Stimulated activated CD4-positive, alpha-beta T cell treated with anti-CD3 and anti-CD28 coated beads, Interleukin-2, amount 100 ng/mL, for 24 hours (primary cell): ENCODE measurements around the gene CBFA2T2.
A peak's percentile ranks its signal among the peaks of the same experiment; 100 is the strongest.

Experiments
- DNase-seq, 2 donors: peaks; one replicate each; pipeline ENCODE4 v3.0.0-alpha.2; 2020

Gene CBFA2T2

DNA sequence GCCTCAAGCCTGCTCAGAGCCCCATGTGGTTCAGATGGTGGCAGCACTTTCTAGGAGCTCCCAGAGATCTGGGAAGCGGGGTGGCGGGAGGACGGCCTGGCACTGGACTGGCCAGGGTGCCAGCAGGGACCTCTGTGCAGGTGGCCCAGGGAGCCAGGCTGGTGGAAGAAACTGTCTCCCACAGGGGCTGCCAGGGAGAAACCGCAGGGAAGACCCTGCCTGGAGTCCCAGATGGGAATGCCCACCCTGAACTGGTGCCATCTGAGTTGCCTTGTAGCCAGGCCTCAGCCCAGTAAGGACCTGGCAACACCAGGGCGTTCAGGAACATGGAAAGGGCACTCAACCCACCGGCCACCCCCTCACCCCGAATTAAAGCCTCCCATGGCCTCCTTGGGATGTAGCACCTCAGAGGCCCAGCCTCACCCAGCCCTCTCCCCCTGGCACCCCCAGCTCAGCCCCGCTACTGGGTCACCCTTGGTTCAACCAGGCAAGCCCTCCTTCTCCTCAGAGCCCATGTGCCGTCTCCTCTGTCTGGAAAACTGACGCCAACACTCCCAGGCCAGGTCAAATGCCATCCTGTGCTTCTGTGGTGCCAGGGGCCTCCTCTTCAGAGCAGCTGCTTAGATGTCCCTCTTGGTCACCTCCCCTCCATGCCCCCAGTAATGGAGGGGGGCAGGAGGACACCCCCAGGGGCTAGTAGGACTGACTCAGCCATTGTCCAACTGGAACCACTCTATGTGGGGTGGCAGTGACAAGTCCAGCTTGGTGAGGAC, 166.3 kb downstream of the CBFA2T2 start:
- DNase-seq: no peak

DNA sequence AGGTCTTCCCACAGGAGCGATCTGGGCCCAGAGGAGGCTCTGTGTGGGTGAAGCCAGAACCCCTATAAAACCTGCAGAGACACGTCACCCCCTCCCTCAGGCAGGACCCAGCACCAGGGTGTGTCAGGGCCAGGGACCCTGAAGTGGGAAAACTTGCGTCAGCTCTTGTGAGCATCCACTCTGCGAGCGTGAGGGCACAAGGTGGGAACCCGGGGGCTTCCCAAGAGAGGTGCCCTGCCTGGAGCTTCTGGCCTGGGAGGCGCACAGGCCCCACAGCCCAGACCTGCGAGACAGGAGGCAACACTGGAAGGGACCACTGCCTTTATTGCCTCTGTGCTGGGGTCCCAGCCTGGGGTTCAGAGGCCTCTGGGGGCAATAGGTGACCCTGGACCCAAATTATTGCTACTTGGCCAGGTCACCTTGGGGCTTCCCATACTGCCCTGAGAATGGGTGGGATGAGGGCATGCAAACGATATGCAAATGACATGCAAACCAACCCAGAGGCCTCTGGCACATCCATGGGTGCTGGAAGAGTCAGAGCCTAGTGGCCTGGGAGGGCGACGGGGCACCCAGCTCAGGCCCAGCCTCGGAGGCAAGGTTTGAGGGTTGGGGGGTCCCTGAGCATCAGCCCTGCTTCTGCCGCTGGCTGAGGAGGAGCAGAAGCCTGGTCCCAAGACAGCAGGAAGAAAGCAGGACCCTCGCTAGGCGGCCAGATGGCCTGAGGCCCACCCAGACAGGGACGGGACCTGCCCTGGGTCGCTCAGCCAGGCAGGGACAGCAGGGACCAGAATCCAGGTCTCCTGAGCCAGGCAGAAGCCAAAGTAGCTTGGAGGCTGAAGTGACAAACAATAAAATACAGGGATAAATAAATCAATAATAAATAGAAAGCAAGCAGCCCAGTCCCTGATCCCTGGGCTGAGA, 167.1 kb downstream of the CBFA2T2 start:
- DNase-seq: no peak

DNA sequence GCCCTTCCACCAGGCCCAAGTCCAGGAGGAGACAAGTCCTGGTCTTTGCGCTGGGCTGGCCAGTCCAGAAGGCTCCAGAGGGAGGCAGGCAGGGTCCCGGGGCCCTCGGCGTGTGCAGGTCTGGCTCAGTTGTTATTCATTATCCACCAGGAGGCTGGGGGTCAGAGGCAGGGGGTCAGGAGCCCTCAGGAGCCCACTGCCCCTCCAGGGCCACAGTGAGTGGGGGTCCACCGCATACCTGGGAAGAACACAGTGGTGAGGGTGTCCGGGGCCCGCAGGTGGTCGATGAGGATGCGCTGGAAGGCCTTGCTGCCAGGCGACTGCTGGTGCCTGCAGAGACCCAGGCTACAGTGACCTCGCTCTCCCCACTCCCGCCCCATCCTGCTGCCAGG, 167.8 kb downstream of the CBFA2T2 start:
- no peak for DNase-seq

DNA sequence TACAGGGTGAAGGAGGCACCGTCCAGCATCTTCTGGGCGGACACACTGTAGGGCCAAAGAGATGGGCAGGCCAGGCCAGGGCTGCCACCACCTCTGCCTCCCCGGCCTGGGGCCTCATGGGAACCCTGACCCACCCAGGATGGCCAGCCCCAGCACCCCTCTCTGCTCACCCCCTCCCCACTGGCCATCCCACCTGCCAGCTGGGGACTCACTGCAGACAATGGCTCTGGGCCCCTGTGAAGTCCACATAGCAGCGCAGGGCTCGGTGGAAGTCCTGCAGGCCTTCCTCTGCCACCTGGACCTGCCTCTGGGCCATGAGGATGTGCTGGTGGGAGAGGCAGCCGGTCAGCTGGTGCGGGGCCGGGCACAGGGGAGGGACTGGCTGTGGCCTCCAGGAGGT, 168.6 kb downstream of the CBFA2T2 start:
- no peak for DNase-seq

DNA sequence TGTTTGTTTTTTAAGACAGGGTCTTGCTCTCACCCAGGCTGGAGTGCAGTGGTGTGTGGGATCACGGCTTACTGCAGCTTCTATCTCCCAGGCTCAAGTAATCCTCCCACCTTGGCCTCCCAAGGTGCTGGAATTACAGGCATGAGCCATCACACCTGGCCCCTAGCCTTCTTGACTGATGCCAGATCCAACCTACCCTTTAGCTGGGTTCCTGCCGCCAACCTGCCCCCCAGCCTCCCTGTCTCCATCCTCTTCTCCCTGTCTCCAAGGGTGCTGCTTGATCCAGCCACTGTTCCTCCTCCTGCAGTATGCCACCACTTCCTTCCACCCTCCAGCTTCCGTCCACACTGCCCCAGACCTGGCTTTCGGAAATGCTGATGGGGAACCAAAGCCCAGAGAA, 169.0 kb downstream of the CBFA2T2 start:
- no peak for DNase-seq

DNA sequence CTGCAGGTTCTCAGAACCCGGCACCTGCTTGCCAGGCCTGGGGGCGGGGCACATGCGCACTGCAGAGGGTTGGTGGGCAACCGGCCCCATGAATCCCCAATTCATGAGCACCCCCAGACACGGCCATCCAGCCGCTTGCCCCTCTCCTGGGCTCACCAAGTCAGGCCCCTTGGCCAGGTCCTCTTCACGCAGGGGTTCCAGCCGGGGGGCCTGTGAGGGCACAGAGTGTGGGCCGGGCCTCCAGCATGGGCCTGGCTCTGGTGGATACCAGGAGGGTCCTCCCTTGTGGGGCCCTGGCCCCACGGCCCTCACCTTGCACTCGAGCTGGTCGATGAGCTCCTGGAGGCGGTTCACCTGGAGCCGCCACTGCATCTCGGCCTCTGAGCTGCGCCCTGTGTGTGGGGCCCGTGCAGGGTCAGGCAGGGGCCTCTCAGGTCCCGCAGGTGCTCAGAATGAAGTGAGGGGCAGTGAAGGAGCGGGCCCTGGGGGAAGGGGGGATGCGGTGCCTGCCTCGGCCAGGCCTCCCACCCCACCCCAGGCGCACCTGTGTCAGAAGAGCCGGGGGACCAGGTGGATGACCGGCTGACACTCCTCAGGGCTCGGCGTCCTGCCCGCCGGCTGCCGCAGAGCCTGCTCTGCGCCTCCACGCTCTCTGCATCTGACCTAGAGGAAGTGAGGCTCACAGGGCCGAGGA, 169.6 kb downstream of the CBFA2T2 start:
- DNase-seq: no peak

DNA sequence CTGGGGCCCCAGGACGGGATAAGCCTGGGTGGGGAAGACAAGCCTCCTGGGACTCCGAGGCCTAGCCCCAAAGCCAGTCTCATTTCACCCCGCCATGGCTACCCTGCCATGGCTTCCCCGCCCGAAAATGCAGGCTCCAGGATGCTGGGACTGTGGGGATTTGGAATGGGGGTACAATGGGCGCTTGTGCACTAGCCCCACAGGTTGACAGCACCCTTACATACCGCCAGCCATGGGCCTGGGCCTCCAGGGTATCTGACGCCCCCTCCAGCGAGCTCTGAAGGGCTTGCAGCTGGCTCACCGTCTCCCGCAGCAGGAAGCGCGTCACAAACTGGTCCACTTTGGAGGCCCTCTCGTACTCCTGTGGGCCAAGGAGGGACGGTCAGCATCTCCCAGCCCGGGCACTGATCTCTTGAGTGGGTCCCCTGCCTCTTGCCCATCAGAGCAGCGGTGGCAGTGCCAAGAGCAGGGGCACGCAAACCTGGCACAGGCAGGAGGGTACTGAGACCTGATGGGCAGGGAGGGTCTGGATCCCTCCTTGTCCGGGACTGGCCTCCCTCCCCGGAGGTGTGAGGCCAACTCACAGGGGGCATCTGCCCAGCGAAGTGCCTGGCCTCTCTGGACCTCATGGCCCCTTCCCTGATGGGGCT, 170.3 kb downstream of the CBFA2T2 start:
- DNase-seq: no peak

DNA sequence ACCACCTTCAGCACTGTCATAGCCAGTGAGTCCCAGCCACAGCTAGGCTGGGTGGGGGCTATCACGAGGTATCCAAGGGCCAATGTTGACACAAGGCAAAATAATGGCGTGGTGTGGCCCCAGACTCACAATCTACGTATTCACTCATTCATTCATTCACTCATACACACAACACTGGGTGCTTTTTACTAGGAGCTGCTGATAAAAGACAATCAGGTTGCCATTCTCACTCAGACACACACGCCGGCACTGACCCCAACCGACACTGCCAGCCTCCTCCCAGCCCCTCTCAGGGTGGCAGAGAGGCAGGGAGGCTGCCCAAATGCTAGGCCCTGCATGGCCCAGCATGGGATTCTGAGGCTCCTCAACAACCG, 170.8 kb downstream of the CBFA2T2 start:
- no peak for DNase-seq

DNA sequence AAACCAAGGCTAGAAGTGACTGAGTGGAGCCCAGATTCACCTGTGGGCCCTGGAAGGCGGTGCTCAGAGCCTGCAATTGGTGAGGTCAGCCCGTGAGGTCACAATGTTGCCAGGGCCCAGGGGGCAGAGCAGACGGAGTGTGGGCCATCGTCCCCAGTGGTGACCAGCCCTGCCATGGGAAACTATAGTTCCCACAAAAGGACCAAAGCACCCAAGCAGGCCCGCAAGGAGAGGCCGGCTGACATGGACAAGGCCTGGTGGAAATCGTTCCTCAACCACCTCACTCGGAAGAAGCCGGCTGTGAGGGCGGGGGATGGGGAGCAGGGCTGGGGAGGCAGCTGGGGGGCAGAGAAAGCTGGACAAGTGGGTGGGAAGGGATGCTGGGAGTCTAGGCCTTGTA, 172.3 kb downstream of the CBFA2T2 start, which contains the start of gene C20orf144:
Gene C20orf144 (plus strand): TSS at position 156 of the 400 bp plus-strand sequence. CDS start 19 bp downstream, at position 175.
- no peak for DNase-seq

DNA sequence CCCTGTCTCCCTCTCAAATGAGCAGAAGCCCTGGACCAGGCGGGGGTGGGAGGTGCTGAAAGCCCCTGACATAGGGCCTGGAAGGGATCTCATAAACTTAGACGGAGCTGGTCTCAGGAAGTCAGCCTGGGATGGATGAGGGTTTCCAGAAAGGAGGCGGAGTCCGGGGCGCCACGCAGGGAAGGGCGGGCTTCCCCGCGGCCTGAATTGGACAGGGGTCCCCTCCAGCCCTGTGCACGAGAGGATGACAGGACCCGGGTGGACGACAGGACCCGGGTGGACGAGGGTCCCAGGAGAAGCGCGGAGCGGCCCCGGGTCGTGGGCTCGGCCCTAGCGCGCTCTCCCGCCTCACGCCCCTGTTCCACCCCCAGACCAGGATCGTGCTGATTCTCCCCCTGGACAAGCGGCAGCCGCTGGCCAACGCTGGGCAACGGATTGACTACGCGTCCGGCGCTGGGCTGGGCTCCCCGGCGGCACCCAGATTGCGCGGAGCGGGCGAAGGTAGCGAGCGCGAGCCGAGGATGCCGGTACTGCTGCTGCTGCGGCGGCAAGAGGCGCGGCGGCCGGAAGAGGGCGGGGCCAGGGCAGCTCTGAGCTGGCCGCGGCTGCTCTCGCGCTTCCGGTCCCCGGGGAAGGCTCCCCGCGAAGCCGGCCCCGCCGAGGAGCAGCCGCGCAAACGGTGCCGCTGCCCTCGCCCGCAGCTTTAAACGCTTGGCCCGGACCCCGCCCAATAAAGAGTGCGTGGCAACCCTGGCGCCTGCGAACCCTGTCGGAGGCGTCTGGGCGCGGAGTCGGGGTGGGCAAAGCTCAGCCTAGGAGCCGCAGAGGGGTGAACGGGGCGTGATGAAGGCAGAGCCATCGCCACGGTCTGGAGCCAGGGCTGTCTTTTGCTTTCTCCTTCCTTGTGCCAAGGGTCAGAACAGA, 173.5 kb downstream of the CBFA2T2 start:
- peak; percentile 87 to 90 for DNase-seq

DNA sequence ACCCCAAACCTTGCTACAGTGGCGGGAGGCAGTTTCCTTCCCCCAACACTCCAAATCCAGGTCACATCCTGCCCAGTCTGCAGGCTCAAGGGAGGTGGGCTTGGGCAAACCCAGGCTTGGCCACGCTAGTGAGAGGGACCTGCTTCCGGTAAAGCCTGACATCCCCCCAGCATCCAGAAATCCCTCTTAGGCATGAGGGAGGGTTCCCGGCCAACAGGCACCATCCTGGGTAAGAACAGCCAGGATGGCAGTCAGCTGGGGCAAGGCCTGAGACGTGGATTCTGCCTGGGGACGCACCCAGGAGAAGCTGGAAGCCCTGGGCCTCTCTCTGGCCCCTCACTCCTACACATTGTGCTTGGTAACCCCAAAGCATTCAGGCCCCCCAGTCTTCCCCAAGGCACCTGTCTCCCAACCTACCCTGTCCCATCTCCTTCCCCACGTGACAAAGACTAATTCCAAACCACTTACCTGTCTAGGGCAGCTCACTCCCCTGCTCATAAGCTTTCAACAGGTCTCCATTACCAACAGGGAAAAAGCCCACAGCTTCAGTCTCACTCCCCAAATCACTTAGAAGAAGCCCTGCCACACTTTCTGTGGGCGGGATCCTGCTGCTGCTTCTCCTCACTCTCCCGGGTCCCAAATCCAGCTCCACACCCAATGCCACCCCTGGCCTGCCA, 174.3 kb downstream of the CBFA2T2 start:
- no peak for DNase-seq

DNA sequence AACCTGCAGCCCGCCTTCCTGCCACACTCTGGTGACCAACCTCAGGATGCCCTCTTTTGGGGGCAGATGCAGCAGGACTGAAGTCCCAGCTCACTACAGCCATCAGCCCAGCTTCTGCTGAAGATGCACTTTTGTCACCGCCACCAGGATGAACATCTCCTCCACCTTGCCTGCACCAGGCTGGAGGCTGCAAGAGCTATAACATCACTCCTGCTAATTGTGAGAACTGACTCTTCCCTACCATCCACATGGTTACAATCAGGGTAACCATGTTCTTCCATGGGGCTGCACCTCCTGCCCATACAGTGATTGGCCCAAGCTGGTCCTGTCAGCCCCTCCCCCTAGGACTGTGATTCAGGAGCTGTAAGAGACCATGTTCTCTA, 174.9 kb downstream of the CBFA2T2 start:
- no peak for DNase-seq

DNA sequence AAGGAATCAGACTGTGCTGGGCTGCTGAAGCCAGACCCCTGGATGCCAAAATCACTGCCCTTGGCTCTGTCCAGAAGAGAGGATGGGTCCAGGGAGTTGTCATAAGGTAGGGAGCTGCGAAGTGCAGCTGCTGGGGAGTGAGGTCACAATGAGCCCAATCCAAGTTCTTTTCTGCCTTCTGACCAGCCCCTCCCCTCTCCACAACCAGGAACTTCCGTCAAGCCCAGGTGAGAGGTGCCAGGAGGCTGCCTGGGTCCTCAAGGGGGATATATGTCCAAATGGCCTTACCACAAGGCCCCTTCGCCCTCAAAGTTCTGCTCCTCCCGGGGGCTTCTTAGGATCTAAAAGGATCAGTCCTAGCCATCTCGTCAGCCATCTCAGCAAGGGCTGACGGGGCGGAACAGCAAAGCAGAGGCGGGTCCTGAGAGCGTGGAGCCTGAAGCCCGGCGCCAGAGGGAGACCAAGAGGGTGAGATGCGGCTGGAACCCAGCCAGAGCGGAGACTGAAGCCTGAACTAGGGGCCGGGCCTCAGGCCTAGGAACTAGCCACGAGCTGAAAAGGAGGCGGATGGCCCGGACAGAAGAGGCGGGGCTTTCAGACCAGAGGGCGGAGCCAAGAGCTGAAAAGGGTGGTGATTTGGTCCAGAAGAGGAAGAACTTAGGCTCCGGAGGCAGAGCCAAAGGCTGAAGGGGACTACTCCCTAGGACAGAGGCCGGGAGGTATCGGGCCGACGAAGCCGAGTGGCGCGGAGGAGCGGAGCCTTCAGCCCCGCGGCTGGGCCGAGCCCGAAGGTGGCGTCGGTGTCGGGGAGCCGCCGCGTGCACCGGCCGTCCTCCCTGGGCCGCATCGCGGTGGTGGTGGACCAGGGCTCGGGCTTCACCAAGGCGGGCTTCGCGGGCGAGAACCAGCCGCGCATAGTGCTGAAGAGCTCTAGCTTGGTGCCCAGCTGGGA, 176.7 kb downstream of the CBFA2T2 start, which contains the start of gene ACTL10:
Gene ACTL10 (plus strand): TSS at position 651 of the 952 bp plus-strand sequence. CDS start 555 bp downstream, outside the sequence.
- DNase-seq: peak; percentile 83 to 96

DNA sequence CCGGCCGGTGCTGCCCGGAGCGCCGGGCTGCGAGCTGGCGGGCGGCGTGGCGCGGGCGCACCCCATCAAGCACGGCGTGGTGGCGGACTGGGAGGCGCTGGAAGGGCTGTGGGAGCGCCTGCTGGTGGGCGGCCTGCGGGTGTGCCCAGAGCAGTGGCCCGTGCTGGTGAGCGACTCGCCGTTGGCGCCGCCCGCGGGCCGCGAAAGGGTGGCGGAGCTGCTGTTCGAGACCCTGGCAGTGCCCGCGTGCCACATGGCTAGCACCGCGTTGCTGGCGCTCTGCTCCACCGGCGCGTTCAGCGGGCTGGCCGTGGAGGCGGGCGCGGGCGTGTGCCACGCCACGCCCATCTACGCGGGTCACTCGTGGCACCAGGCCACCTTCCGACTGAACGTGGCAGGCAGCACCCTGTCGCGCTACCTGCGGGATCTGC, 177.4 kb downstream of the CBFA2T2 start:
- DNase-seq: peak; percentile 45 to 63

DNA sequence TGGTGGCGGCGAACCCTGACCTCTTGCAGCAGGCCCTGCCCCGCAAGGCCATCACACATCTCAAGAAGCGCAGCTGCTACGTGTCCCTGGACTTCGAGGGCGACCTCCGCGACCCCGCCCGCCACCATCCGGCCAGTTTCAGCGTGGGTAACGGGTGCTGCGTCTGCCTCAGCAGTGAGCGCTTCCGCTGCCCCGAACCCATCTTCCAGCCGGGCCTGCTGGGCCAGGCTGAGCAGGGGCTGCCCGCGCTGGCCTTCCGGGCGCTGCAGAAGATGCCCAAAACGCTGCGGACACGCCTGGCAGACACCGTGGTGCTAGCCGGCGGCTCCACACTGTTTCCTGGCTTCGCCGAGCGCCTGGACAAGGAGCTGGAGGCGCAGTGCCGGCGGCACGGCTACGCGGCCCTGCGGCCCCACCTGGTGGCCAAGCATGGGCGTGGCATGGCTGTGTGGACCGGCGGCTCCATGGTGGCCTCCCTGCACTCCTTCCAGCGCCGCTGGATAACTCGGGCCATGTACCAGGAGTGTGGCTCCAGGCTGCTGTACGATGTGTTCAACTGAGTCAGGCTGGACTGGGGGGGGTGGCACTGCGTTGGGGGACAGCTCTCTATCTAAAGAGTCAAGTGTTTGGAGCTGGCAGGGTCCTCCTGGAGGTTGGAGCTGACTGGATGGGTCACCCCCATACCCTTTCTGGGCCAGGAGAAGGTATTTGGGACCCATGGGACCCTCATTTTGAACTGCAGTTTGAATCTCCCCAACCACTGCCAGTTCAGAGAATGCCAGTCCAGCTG, 178.0 kb downstream of the CBFA2T2 start:
- peak; percentile 82 to 84 for DNase-seq

DNA sequence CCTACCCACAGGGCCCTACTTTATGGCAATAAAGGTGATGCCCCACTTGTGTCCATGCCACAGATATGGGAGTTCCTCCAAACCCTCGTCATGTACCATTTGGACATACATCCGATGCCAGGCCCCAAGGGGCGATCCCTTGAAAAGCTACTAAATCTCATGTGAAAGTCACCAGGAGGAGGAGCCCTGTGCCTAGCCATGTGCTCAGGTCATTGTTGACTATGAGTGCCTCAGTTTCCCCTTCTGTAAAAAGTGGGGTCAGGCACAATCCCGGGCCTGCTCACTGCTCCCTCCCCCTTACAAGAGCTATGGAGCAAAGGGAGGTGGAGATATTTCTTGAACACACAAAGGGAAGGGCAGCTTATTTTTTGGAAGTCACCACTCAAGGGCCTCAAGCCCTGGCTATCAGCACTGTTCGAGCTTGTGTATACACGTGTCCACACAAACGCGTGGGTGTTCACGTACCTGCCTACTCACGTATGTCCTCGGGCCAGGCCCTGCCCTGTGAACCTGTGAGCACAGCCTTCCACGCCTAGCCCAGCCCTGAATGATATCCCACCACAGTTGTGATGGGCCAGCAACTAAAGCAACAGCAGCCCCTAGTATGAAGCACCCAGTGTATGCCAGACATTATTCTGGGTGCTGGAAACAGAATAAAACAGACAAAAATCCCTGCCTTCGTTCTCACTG, 178.7 kb downstream of the CBFA2T2 start:
- no peak for DNase-seq

DNA sequence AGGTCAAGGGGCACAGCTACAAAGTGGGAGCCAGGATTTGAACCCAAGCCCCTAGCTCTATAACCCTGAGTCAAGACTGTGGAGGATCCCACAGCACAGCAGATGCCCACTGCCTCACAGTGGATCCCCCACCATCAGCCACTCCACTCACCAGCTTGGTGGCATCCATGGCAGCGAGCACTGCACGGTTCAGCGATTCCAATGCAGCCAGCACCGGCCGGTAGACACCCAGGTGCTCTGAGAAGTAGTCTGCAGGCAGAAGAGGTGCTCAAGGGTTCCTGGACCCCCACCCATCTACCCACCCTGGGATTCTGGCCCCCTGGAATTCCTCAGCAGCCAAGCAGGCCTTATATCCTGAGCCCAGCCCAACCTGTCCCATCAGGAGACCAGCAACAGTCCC, 179.3 kb downstream of the CBFA2T2 start:
- DNase-seq: no peak
